Measurements from ENCODE around the gene KSR1. TPM values are rescaled to one million over a fixed set of nuclear protein-coding genes. Genes with fewer than 3 reads are reported as not detected.

KSR1 gene
- total RNA-seq, result 59.2 and 61.6 TPM in 2 replicates

GRCh38 chr17:27455914-27456680 lies at the start of gene KSR1:
KSR1 (plus strand) TSS chr17:27456448; CDS start chr17:27456644, 196 bp downstream.

DNA sequence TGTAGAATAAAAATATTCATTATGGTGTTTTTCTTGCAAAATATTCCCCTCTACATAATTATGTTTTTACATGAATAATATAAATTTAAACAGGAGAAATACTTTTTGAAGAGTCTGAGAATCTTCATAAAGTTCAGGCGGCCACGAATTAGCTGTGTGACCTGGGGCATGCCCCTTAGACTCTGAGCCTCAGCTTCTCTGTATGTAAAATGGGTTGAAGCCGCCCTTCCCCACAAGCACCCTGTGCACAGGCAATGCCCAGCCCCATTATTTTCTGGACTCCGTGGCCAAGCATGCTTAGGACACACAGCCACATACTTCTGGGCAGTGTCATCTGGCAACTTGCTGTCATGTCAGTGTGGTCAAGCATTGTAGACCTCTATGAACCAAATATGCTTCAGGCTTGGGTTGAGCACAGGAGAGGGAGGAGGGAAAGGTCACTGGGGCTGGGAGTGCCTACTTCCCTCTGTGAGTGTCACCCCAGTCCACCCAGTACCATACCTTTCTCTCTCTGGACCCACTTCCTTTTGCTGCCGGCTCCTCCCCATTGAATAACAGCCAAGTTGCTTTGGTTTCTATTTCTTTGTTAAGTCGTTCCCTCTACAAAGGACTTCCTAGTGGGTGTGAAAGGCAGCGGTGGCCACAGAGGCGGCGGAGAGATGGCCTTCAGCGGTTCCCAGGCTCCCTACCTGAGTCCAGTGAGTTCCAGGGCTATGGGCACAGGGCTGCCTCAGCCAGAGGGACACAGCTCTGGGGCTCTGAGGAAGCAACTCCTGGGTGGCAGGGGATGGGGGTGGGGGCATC lies 174.6 kb downstream of the KSR1 start, which contains the start of gene LGALS9:
LGALS9 (plus strand) TSS at position 582 of the 804 bp plus-strand sequence; CDS start at position 660, 78 bp downstream.

Small RNA genes within 50 kb of the gene (small RNA-seq; reads per million reads assigned to genes)
- gene AC015688.5, result not detected

Other genes with a start within 250 kb of the KSR1 start
- gene WSB1, start 162.3 kb upstream of the KSR1 start, total RNA-seq, result 112 and 523 TPM in 2 replicates
- gene LGALS9, start 174.7 kb downstream of the KSR1 start, total RNA-seq, result 2.7 and 5.0 TPM in 2 replicates

Data from placental epithelial cell (primary cell).